Upper lobe of left lung (tissue), 4 donors: ENCODE results near the gene PPAN.

ENCODE experiments used
- EP300 ChIP-seq, 4 donors: sonication (generic); formaldehyde crosslinking; IDR thresholded peaks; one replicate each; pipeline ENCODE4 v1.5.1; 2017; ENCODE audit warnings: antibody characterized with exemption in 4 of 4, control low read depth in 2 of 4
- POLR2A ChIP-seq, 4 donors: fragments of 450-650 bp; IDR thresholded peaks; one replicate each; pipeline ENCODE4 v1.5.1; 2016 to 2017; ENCODE audit warnings: antibody characterized with exemption in 4 of 4, mild to moderate bottlenecking in 2 of 4
- POLR2AphosphoS5 ChIP-seq, 2 donors: sonication (generic); formaldehyde crosslinking; IDR thresholded peaks; one replicate each; pipeline ENCODE4 v1.5.1; 2017; ENCODE audit warnings: antibody characterized with exemption in 2 of 2
- TF ChIP-seq, protein P1 (sequence below), 6 experiments: fragments of 450-650 bp in 4 of 6; fragments of 200-600 bp in 2 of 6; sonication (generic) in 2 of 6; IDR thresholded peaks; one replicate each; pipeline ENCODE4 v1.5.1; 2016 to 2019; ENCODE audit warnings: antibody characterized with exemption in 6 of 6

DNA sequence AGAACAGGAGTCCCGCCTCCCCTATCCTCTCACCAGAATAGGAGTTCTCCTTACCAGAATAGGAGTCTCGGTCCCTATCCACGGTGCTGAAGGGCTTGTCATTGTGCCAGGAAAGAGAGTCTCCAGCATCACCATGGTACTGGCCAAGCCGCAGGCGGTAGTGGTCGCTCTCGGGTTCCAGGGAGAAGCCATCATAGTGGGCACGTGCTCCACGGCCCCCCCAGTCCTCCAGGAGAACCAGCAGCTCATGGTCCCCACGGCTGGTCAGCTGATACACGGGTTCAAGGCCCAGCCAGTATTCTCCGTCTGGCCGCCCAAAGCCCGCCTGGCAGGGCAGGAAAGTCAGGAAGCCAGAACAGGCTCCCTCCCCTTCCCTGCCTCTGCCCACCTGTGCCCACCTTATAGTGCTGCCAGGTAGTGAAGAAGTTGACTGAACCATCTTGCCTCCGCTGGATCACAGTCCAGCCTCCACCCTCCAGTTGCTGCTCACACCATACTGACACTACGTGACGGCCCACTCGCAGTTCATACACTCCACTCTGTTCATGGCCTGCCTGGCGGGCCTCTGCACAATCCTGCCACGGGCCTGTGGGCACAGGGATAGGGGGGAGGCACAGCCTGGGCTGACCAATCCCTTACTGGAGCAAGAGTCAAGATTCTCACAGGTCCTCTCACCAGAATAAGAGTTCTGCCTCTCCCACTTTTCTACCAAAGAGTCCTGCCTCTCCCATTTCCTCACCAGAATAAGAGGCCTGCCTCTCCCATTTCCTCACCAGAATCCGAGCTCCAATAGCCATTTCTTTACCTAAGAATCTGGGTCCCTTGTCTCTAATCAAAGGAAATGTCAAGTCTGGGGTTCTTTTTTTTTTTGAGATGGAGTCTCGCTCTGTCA, 12.6 kb upstream of the PPAN start:
- TF ChIP-seq, protein P1, sequence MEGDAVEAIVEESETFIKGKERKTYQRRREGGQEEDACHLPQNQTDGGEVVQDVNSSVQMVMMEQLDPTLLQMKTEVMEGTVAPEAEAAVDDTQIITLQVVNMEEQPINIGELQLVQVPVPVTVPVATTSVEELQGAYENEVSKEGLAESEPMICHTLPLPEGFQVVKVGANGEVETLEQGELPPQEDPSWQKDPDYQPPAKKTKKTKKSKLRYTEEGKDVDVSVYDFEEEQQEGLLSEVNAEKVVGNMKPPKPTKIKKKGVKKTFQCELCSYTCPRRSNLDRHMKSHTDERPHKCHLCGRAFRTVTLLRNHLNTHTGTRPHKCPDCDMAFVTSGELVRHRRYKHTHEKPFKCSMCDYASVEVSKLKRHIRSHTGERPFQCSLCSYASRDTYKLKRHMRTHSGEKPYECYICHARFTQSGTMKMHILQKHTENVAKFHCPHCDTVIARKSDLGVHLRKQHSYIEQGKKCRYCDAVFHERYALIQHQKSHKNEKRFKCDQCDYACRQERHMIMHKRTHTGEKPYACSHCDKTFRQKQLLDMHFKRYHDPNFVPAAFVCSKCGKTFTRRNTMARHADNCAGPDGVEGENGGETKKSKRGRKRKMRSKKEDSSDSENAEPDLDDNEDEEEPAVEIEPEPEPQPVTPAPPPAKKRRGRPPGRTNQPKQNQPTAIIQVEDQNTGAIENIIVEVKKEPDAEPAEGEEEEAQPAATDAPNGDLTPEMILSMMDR (IDR thresholded peaks at IDR 0.05), result no peak
- TF ChIP-seq POLR2A (IDR thresholded peaks at IDR 0.05) (no peak), POLR2AphosphoS5 (IDR thresholded peaks at IDR 0.05) (no peak), EP300 (IDR thresholded peaks at IDR 0.05) (no peak)
